ENCODE measurements around the gene KCNA2. TPM values are rescaled to one million over a fixed set of nuclear protein-coding genes. Genes with fewer than 3 reads are reported as not detected.

Gene KCNA2
- total RNA-seq, 1 donor from 2014 or later, result not detected

DNA sequence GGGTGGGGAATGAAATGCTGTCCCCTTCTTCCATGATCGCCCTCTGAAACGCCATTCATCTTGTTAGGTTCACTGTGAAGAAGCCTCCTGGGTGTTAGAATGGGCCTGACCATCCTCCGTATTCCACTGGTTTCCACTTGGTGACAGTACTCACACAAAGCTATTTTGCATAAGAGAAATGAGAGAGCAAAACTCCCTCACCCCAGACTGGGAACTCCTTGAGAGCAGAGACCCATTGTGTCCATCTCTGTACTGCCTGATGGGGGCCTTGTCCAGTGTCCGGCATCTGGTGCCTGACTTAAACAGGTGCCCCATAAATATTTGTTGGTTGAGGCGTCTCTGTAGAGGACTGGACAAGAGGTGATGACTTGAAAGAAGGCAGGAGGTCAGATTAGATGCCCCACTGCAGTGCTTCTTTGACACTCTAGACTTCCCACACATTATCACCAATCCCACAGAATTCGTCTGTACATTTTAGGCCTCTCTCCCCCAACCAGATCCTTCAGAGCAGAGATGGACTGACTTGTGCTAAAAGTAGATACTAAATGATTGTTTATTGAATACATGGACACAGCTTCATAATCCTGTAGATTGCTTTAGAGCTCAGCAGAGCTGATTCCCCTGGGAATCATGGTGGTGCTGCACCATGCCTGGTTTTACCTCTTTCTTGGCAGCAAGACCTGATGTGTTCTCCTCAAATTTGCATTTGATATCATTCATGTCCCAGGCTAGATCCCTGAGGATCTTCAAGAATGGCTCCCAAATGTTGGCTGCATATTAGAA, 22.4 kb upstream of the KCNA2 start:
- no peak for DNase-seq

DNA sequence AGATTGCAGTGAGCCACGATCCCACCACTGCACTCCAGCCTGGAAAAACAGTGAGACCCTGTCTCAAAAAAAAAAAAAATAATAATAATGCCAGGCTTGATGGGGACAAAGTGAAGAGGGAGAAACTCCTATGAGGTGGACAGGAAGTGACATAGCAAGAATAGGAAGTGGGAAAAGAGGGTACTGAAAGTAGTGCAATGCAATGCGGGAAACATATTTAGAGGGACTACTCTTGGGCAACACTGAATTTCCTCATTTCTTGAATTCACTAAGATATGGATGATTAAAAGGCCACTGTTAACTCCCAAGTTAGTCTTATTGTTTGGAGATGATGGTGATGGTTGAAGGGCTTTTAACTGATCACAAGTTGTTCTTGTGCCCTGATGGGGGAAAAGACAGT, 21.6 kb upstream of the KCNA2 start:
- no peak for DNase-seq

- no peak for DNase-seq
Measured at GRCh38 chr1:110626889-110627288, 20.7 kb upstream of the KCNA2 start.

GRCh38 chr1:110620686-110621085, 14.5 kb upstream of the KCNA2 start:
- DNase-seq, result no peak

- DNase-seq, result no peak
Measured at GRCh38 chr1:110620250-110620615, 14.1 kb upstream of the KCNA2 start.

DNA sequence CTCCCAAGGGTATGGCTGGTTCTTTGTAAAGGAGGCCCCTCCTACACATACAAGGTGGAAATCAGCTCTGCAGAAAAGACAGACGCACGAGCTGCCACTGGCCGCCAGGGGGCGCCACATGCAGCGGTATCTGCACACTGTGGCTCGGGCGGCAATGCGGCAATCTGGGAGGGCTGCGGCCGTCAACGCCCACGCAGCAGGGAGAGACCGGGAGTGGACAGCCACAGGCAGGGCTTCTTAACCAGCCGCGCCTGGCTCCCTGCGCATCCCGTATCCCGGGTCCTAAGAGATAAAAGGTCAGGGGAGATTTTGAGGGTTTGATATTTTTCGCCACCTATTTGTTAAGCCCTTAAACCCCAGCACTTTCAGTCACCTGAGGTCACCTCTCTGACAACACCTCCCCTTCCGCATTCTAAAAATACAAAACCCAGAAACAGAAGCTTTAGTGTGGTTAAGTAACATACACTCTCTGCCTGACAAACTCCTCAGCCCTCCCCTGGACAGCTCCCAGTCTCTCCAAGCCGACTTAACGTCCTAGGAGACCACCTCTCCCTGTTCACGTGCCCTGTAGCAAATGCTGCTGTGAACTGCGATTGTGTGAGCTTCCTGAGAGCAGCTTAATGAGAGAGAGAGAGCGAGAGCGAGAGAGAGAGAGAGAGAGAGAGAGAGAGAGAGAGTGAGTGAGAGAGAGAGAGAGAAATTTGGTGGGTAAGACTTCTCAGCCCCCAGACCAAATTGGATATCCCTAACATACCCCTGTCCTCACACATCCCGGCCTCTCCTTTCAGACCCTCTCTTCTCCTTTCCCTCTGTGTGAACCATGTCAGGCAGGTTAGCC, 13.5 kb upstream of the KCNA2 start:
- DNase-seq, result peak; percentile 81

- no peak for DNase-seq
Measured at GRCh38 chr1:110618668-110619067, 12.5 kb upstream of the KCNA2 start.

GRCh38 chr1:110617589-110617988, 11.4 kb upstream of the KCNA2 start:
- no peak for DNase-seq

DNA sequence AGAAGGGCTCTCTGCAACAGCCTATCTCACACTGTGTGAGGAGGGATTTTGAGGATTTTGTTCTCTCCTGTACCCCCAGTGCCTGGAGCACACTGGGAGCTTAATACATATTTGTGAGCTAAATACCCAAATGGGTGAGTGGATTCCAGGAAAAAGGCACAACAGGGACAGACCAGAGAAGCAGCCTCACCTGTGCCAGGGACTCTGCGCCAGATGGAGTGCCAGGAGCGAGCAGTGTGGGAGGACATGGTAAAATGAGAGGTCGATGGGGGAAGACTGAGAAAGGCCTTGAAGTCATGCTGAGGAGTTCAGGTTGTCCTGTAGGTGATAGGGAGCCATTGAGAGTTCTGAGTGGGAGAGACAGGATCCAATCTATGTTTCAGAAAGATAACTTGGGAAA, 11.0 kb upstream of the KCNA2 start:
- DNase-seq, result no peak

- DNase-seq, result no peak
Measured at GRCh38 chr1:110616587-110616986, 10.4 kb upstream of the KCNA2 start.

GRCh38 chr1:110615548-110616130, 9.5 kb upstream of the KCNA2 start:
- peak; percentile 70 for DNase-seq

DNA sequence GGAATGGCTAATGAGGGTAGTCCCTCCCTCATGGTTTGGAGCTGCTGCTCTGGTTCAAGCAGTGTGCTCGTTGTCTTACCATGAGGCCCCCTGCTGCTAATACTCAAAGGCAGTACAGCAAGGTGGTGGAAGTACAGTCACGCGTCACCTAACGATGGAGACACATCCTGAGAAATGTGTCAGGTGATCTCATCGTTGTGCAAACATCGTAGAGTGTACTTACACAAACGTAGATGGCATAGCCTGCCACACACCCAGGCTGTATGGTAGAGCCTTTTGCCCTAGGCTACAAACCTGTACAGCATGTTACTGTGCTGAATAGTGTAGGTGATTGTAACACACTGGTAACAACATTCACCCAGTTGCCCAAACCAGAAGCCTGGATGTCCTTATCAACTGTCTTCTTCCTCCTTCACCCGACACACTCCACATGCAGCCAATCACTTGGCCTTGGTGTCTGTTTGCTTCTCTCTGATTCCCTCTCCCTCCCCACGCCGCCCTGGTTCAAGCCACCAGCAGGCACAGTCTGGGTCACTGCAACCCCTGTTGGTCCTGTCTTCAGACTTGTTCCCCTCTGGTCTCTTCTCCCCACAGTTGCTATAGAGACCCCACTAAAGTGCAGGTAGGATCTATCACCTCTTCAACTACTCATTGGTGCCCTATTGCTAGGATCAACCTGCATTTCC, 6.0 kb upstream of the KCNA2 start:
- DNase-seq, result no peak

- no peak for DNase-seq
Measured at GRCh38 chr1:110610696-110611286, 4.6 kb upstream of the KCNA2 start.

GRCh38 chr1:110610084-110610483, 3.9 kb upstream of the KCNA2 start:
- no peak for DNase-seq

- DNase-seq, result no peak
Measured at GRCh38 chr1:110608247-110608646, 2.1 kb upstream of the KCNA2 start.

DNA sequence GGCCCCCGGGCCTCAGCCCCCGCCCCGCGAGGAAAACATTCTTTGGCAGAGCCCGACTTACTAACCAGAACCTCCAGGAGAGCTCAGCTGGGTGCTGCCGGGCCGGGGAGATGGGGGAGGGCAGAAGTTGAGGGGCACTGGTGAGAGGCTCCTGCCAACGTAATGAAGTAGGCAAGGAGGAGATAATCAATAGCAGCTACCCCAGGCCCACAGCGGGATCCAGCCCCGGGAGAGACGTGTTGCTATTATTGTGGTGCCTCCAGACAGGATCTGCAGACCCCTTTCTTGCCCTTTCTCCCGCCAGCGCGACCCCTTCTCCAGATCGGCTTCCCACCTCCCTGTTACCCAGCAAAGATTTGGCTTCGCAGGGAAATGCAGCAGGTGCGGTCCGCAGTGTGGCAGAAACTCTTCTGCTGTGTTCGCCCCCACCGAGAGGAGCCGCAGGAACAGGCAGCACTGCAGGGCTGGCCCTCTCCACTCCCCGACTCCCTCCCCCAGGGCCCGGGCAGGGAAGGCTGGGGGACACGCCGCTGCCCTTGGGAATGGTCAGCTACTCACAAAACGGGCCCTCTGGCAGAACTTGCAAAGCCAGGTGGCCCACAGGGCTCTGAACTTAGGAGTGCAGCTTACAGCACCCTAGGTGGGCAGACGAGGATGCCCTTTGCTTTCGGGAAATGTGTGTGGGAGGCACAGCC, 1.5 kb upstream of the KCNA2 start:
- no peak for DNase-seq

GRCh38 chr1:110606657-110607535, 738 bp upstream of the KCNA2 start:
- peak; percentile 4 for DNase-seq

- no peak for DNase-seq
Measured at GRCh38 chr1:110605446-110605845, 712 bp downstream of the KCNA2 start.

GRCh38 chr1:110604586-110605148, 1.5 kb downstream of the KCNA2 start:
- DNase-seq, result no peak

DNA sequence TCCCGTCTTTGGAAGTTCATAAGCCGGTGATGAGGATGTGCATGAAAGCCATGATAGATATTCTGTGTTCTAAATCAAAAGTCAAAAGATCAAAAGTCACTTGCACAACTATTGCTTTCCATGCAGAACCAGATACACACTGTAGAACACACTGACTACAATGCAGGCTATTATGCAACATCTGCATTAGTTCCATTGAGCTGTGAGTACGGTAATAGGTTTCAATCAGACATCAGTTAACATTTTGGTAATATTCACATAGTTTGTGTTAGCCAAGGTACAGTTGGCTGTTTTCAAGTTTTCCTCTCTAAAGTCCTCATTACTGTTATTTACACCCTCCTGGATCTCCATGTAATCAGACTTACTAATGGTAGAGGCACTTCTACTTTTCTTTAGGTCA, 3.1 kb downstream of the KCNA2 start:
- no peak for DNase-seq

DNA sequence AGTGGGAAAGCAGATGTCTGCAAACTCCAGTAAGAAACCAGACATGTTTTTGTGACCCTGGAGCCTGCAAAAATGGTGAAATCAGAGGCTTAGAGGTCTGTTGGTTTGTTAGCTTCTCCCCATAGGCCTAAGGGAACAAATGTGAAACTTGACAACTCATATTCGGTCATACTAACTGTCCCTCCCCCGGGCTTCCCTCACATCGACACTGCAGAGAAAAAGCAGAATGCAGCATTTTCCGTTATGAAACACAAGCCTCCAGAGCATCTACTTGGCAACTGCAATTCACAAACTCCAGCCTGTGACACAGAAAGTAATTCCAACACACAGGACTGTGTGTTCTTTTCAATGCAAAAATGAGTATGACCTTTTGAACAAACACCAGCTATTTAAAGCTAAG, 3.7 kb downstream of the KCNA2 start:
- no peak for DNase-seq

Data from dermis blood vessel endothelial cell (primary cell).